HEK293T (cell line): ENCODE results near the gene RABGAP1L.
"Not testable (repeated sequence)": the region's sequence is repeated elsewhere in the genome, so short reads cannot be mapped to it uniquely, and the experiment has no call there.

Experiments
- CTCF ChIA-PET: fragments of 350-600 bp; formaldehyde crosslinking; extraction: SDS; loops from one replicate; lab custom pipeline; 2021; ENCODE audit warnings: antibody characterized with exemption, inconsistent platforms; lab: Yijun Ruan, JAX
- POLR2A ChIA-PET: fragments of 350-600 bp; formaldehyde crosslinking; extraction: SDS; loops from one replicate; lab custom pipeline; 2020; ENCODE audit warnings: antibody characterized with exemption, inconsistent platforms; lab: Yijun Ruan, JAX
- DNase-seq: peaks from one replicate; pipeline ENCODE4 v3.0.0; 2012; ENCODE audit warnings: mixed read lengths; ENCODE audit errors: extremely low spot score
- ARNT ChIP-seq: fragments of 450-650 bp; IDR thresholded peaks from 2 replicates; pipeline ENCODE4 v1.6.1; 2017; ENCODE audit warnings: mild to moderate bottlenecking
- BHLHE40 ChIP-seq: fragments of 450-650 bp; IDR thresholded peaks from 2 replicates; pipeline ENCODE4 v1.6.1; 2016; ENCODE audit warnings: mild to moderate bottlenecking, moderate library complexity, borderline replicate concordance
- CTBP1 ChIP-seq: fragments of 450-650 bp; IDR thresholded peaks from 2 replicates; pipeline ENCODE4 v1.6.1; 2016; ENCODE audit warnings: borderline replicate concordance
- ELF4 ChIP-seq: fragments of 450-650 bp; IDR thresholded peaks from 2 replicates; pipeline ENCODE4 v1.6.1; 2017; ENCODE audit warnings: antibody characterized with exemption
- FOXA1 ChIP-seq: fragments of 450-650 bp; IDR thresholded peaks from 2 replicates; pipeline ENCODE4 v1.6.1; 2016; ENCODE audit warnings: mild to moderate bottlenecking
- FOXK2 ChIP-seq: fragments of 450-650 bp; IDR thresholded peaks from 2 replicates; pipeline ENCODE4 v1.6.1; 2016; ENCODE audit warnings: mild to moderate bottlenecking
- FOXM1 ChIP-seq: fragments of 450-650 bp; IDR thresholded peaks from 2 replicates; pipeline ENCODE4 v1.6.1; 2017; ENCODE audit warnings: mild to moderate bottlenecking, borderline replicate concordance
- HDGF ChIP-seq: fragments of 450-650 bp; IDR thresholded peaks from 2 replicates; pipeline ENCODE4 v1.6.1; 2017; ENCODE audit warnings: antibody characterized with exemption, borderline replicate concordance
- L3MBTL2 ChIP-seq: fragments of 450-650 bp; conservative IDR thresholded peaks from 2 replicates; pipeline ENCODE4 v1.6.1; 2016; ENCODE audit warnings: mild to moderate bottlenecking
- LEF1 ChIP-seq: fragments of 450-650 bp; IDR thresholded peaks from 2 replicates; pipeline ENCODE4 v1.6.1; 2017; ENCODE audit warnings: mild to moderate bottlenecking, borderline replicate concordance
- NFRKB ChIP-seq: fragments of 450-650 bp; IDR thresholded peaks from 2 replicates; pipeline ENCODE4 v1.6.1; 2016; ENCODE audit warnings: mild to moderate bottlenecking, moderate library complexity
- PKNOX1 ChIP-seq: fragments of 450-650 bp; IDR thresholded peaks from 2 replicates; pipeline ENCODE4 v1.6.1; 2016
- SP1 ChIP-seq: fragments of 450-650 bp; IDR thresholded peaks from 2 replicates; pipeline ENCODE4 v1.6.1; 2017
- SUZ12 ChIP-seq: fragments of 450-650 bp; IDR thresholded peaks from 2 replicates; pipeline ENCODE4 v1.6.1; 2016; ENCODE audit warnings: mild to moderate bottlenecking
- TARDBP ChIP-seq: fragments of 450-650 bp; IDR thresholded peaks from 2 replicates; pipeline ENCODE4 v1.6.1; 2016
- ZNF384 ChIP-seq: fragments of 450-650 bp; IDR thresholded peaks from 2 replicates; pipeline ENCODE4 v1.6.1; 2016

Gene RABGAP1L

DNA sequence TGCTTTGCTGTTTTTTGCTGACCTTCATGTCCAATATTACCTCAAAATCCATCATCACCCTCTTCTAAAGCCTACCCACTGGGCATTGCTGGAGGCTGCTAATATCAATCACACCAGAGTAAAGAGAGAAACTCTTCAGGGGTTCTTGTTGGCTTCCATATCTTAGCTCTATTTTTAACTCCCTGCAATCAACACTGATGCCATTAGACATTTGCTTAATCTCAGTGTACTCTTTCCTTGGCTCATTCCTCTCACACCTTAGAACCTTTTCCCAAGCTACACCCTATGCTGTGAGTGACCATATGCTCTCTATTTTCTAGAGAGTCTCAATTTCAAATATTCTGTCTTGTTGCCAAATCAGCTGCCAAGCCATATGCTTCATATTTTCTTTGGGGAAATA, 40.6 kb upstream of the RABGAP1L start:
- CTCF ChIA-PET: no interaction called here
- TF ChIP-seq FOXK2 (no peak), LEF1 (no peak), BHLHE40 (no peak), TARDBP (no peak), CTBP1 (no peak), NFRKB (no peak), PKNOX1 (no peak), FOXM1 (no peak), SUZ12 (no peak)
- POLR2A ChIA-PET: no interaction called here

DNA sequence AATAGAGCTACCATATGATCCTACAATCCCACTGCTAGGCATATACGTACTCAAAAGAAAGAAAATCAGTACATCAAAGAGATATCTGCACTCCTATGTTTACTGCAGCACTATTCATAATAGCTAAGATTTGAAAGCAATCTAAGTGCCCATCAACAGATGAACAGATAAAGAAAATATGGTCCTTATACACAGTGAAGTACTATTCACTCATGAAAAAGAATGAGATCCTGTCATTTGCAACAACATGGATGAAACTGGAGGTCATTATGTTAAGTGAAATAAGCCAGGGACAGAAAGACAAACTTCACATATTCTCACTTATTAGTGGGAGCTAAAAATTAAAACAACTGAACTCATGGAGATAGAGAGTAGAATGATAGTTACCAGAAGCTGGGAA, 37.0 kb upstream of the RABGAP1L start:
- POLR2A ChIA-PET, CTCF ChIA-PET: not testable (repeated sequence)

More for the DNA sequence above, 40.6 kb upstream of the RABGAP1L start:
- DNase-seq: no peak

DNA sequence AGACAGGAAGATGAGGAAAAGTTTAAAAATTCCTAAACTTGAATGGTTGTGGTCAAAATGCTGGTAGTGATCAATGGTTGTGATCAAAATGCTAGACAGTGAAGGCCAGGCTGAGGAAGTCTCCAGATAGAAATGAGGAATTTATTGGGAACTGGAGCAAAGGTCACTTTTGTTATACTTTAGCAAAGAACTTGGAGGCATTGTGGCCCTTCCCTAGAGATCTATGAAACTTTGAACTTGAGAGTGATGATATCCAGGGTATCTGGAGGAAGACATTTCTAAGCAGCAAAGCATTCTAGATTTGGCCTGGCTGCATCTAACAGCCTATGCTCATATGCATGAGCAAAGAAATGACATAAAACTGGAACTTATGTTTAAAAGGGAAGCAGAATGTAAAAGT, 35.5 kb upstream of the RABGAP1L start:
- DNase-seq: no peak
- CTCF ChIA-PET: no interaction called here
- POLR2A ChIA-PET: no interaction called here
- TF ChIP-seq ZNF384 (no peak), L3MBTL2 (no peak), FOXA1 (no peak), NFRKB (no peak), FOXM1 (no peak), CTBP1 (no peak), ELF4 (no peak), SP1 (no peak), BHLHE40 (no peak), HDGF (no peak), ARNT (no peak), FOXK2 (no peak), TARDBP (no peak), SUZ12 (no peak), LEF1 (no peak), PKNOX1 (no peak)

More for the DNA sequence above, 37.0 kb upstream of the RABGAP1L start:
- DNase-seq: not testable (repeated sequence)

DNA sequence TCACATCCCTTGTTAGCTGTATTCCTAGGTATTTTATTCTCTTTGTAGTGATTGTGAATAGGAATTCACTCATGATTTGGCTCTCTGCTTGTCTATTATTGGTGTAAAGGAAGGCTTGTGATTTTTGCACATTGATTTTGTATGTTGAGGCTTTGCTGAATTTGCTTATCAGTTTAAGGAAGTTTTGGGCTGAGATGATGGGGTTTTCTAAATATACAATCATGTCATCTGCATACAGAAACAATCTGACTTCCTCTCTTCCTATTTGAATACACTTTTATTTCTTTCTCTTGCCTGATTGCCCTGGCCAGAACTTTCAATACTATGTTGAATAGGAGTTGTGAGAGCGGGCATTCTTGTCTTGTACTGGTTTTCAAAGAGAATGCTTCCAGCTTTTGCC, 32.1 kb upstream of the RABGAP1L start:
- POLR2A ChIA-PET, CTCF ChIA-PET, DNase-seq: not testable (repeated sequence)

DNA sequence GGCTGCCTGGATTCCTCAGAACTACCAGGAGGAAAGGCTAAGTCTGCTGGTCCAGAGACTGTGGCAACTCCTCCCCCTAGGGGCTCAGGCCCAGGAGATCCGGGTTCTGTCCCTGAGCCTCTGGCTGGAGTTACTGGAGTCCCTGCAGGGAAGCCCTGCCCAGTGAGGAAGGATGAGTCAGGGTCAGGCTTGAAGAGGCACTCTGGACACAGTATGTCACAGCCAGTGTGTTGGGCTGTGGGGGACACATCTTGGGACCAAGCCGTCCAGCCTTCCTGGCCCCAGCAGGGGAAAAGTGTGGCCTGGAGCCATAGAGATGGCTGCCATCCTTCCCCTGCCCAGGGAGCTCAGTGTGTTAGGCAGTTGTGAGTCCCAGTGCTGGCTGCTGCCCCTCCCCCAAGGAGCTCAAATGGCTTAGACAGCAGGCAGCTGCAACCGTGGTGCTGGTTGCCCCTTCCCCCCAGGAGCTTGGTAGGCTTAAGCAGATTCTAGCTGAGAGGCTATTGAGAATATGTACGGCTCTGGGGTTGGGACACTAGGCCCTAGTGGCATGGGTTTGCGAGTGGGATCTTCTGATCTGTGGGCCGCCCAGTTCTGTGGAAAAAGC, 28.2 kb upstream of the RABGAP1L start:
- TF ChIP-seq ELF4: no peak
- no peak for TF ChIP-seq ZNF384
- TF ChIP-seq SUZ12: no peak
- no peak for TF ChIP-seq FOXK2
- no peak for TF ChIP-seq NFRKB
- TF ChIP-seq TARDBP: no peak
- TF ChIP-seq BHLHE40: no peak
- TF ChIP-seq FOXM1: no peak
- no peak for TF ChIP-seq ARNT
- no peak for TF ChIP-seq HDGF
- no peak for TF ChIP-seq CTBP1
- no peak for TF ChIP-seq FOXA1
- no peak for TF ChIP-seq SP1
- TF ChIP-seq LEF1: no peak
- DNase-seq: no peak
- ChIA-PET CTCF (no interaction called here), POLR2A (no interaction called here)

DNA sequence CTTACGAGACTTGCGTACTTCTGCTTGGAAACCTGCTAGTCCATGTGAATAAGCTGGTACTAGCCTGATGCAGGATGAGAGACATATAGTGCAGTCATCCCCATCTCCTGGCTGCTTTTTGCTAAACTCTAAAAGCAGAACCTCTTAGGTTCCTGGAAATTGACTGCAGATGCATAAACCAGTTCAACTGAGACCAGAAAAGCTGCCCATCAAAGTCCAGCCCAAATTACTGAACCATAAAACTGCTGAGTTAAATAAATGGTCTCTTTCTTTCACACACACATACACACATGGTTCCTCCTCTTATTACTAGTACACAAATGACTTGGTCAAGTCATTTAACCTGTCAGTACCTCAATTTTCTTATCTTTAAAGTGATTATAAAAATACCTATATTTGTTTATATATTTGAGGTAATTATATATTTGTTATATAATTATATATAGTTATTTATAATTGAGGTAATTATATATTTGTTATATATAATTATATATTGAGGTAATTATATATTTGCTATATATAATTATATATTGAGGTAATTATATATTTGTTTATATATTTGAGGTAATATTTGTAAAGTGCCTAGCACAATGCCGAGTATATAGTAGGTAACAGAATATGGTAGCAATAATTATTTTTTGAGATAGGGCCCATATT, 25.2 kb upstream of the RABGAP1L start:
- POLR2A ChIA-PET: no interaction called here
- TF ChIP-seq PKNOX1 (no peak), NFRKB (no peak), BHLHE40 (no peak)
- CTCF ChIA-PET: no interaction called here
- no peak for DNase-seq

DNA sequence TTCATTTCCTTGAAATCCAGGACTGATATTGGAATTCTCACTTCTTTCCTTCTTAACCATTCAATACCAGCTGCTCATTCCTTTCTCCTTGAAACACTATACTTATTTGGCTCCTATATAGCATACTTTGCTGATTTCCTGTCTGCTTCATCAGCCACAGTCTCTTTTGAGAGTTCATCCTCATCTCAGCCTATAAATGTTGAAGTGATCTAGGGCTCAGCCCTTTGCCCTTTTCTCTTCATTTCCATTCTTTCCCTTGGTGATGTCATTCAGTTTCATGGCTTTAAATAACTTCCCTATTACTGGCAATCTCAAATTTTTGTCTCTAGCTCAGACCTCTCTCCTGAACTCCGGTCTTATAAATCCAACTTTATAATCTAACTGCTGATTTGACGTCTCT, 24.1 kb upstream of the RABGAP1L start:
- TF ChIP-seq ELF4 (no peak), BHLHE40 (no peak), SP1 (no peak), HDGF (no peak), FOXM1 (no peak), ZNF384 (no peak), CTBP1 (no peak), SUZ12 (no peak), LEF1 (no peak), FOXA1 (no peak), FOXK2 (no peak), NFRKB (no peak), ARNT (no peak), L3MBTL2 (no peak), TARDBP (no peak), PKNOX1 (no peak)
- CTCF ChIA-PET: no interaction called here
- POLR2A ChIA-PET: no interaction called here
- DNase-seq: no peak
